G401 (cell line): ENCODE data around the gene SERPINB11. TPM values are rescaled to one million over a fixed set of nuclear protein-coding genes. Genes with fewer than 3 reads are reported as not detected.
"Not testable (repeated sequence)": the region's sequence is repeated elsewhere in the genome, so short reads cannot be mapped to it uniquely, and the experiment has no call there.

Experiments
- DNase-seq: peaks from one replicate; pipeline ENCODE4 v3.0.0-alpha.2; 2015; ENCODE audit warnings: low spot score
- in situ Hi-C: cut with HindIII; loops from 2 replicates; pipeline ENCODE4 v1.10.0; 2016; ENCODE audit warnings: low sequenced_read_pairs, mixed read lengths
- total RNA-seq: library from RNA; depleted of rRNA; stranded (reverse); fragments of >200 nt; shearing (Covaris generic); gene quantifications from 2 replicates; pipeline ENCODE4 v1.2.3, GENCODE V29; 2014; rRNA removed

Gene SERPINB11
- not detected in 2 replicates for total RNA-seq

DNA sequence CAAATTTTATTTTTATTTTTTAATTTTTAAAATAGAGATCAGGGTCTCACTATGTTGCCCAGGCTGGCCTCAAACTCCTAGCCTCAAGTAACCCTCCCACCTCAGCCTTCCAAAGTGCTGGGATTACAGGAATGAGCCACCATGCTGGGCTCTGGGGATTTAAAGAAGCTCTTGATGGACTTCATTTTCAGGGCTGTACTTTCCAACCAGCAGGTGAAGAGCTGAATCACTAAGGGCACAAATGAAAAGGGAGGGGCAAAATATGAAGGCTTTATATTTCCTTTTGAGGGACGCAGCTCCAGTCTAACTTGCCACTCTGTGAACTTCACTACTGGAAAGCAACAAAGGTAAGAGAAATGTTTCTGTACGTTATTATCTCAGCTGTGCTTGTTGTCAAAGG, at the start of gene SERPINB11:
TSS of gene SERPINB11 (plus strand) at position 301 of the 400 bp plus-strand sequence. CDS start 7,234 bp downstream, outside the sequence.
- no peak for DNase-seq
- in situ Hi-C loops, result no loop called here

- in situ Hi-C loops, result not testable (repeated sequence)
These were observed 43.8 kb upstream of the SERPINB11 start for GRCh38 chr18:63658920-63659319.

GRCh38 chr18:63661750-63662149, 41.0 kb upstream of the SERPINB11 start, which contains the start of gene SERPINB3:
SERPINB3 (minus strand) TSS chr18:63661893; CDS start chr18:63661216, 677 bp downstream.
- DNase-seq, in situ Hi-C loops: not testable (repeated sequence)

More at GRCh38 chr18:63658920-63659319, 43.8 kb upstream of the SERPINB11 start:
- not testable (repeated sequence) for DNase-seq

GRCh38 chr18:63664571-63664970, 38.2 kb upstream of the SERPINB11 start:
- DNase-seq, result no peak
- in situ Hi-C loops, result no loop called here

- DNase-seq, result no peak
- in situ Hi-C loops, result no loop called here
These were observed 26.0 kb upstream of the SERPINB11 start for GRCh38 chr18:63676526-63677323.

GRCh38 chr18:63677500-63678225, 25.1 kb upstream of the SERPINB11 start:
- no peak for DNase-seq
- in situ Hi-C loops, result no loop called here

DNA sequence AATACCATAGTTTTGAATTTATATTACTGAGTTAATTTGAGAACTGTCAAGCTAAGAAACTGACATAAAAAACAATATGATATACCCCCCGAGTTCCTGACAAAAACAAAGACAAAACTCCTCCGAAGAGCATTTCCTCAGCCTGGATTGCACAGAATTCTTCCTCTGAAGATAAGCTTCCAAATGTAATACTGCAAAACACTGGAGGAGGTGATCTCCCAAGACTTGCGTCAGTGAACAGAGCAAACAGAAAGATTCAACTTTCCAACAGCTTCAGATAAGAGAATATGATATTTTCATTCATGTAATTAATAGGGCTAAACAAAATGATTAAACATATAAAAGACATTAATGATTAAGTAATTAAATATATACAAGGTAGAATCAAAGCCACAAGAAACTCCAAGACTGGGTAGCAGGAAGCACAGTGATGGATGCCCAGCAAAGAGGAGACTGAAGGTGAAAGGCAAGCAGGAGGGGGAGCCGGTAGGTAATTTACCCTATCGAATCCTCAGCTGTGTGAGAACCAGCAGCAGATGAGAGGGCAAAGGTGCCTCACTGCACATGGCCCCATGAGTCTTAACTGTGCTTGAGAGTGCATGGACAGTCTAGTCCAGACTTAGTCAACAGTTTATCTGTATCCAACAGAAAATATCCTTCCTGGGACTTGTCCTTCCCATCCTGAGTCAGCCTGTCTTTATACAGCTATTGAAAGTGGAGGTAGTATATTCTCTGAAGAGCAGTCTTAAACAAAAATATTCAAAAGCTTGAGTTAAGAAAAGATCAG, 22.7 kb upstream of the SERPINB11 start:
- DNase-seq, result no peak
- in situ Hi-C loops, result no loop called here

GRCh38 chr18:63681449-63682340, 21.1 kb upstream of the SERPINB11 start:
- in situ Hi-C loops, result no loop called here
- no peak for DNase-seq

GRCh38 chr18:63683152-63683551, 19.6 kb upstream of the SERPINB11 start:
- in situ Hi-C loops, result no loop called here

GRCh38 chr18:63683890-63684289, 18.9 kb upstream of the SERPINB11 start:
- no peak for DNase-seq
- in situ Hi-C loops, result no loop called here

More at GRCh38 chr18:63683152-63683551, 19.6 kb upstream of the SERPINB11 start:
- DNase-seq, result no peak

DNA sequence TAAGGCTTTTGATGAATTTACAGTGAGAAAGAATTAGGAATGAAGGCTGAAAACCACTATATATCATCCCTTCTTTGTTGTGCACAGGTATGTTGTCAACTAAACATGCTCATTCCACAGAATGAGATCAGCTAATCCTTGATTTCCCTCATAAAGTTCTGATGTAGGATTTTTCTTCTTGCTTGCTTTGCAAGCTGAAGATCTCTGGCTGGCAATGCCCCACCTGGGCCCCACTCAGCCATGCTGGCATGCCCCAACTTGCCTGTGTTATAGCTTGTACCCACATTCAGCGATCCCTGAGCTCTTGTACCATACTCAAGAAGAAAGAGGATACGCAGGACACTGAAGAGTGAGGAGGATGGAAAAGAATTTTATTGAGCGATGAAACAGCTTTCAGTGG, 18.0 kb upstream of the SERPINB11 start:
- in situ Hi-C loops, result no loop called here
- no peak for DNase-seq

DNA sequence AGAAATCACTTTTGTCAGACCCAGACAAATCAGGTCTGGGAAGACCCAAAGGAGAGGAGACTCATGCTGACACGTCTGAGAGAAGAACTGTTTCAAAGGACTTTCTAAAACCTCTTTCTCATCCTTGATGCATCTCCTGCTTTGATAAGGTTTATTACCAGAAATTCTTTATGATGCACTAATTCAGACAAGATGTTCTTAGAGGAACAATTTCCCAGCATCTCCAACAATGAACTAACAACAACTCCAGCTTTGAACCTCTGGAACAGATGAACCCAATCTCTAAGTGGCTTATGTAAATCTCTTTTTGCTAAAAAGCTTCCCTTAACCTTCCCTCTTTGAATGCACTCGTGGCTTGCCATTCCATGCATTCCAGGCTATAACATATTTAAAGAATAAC, 15.9 kb upstream of the SERPINB11 start:
- in situ Hi-C loops, result no loop called here
- DNase-seq, result no peak

DNA sequence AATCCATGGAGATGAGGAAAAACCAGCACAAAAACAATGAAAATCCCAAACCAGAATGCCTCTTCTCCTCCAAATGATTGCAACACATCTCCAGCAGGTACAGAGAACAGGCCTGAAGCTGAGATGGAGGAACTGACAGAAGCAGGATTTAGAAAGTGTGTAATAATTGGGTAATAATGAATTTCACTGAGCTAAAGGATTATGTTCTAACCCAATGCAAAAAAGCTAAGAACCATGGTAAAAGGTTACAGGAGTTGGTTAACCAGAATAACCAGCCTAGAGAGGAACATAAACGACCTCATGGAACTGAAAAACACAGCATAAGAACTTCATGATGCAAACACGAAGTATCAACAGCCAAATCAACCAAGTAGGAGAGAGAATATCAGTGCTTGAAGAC, 13.7 kb upstream of the SERPINB11 start:
- no peak for DNase-seq
- in situ Hi-C loops, result no loop called here

GRCh38 chr18:63697097-63697660, 5.6 kb upstream of the SERPINB11 start:
- DNase-seq, result no peak
- in situ Hi-C loops, result no loop called here

DNA sequence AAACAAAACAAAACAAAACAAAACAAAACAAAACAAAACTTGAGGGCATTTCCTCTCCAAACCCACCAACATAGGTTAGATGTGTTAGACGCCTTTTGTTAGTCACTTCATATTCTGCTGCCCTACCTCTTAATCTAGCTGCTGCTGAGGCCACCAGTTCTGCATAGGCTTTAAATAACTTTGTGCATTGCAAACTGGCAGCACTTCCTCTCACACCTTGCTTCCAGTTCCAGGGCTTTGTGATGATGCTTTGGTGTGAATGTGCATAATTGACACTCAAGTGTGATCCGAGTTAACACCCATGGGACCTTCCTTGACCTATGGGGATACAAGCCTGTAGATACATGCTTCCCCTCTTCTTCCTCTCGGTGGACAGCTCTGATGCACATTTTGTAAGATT, 2.3 kb upstream of the SERPINB11 start:
- in situ Hi-C loops, result no loop called here
- no peak for DNase-seq

DNA sequence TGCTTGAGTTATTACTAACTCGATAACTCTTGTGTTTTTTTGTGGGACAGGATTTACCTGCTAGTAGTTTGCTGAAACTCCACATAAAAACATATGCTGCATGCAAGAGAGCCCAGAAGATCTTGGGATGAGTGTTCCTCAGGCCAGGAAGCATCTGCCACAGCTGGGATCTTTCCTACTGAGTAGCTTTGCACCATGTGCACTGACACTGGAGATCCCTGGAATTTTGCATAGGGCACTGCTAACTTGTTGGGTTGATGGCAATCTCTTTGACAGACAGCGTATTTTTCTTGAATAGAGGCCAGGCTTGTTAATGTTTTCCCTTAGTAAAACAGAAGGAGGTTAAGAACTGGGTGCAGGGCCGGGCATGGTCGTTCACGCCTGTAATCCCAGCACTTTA, 808 bp upstream of the SERPINB11 start:
- no peak for DNase-seq
- in situ Hi-C loops, result no loop called here

GRCh38 chr18:63705401-63705800, 2.6 kb downstream of the SERPINB11 start:
- no peak for DNase-seq
- in situ Hi-C loops, result no loop called here

- in situ Hi-C loops, result no loop called here
- DNase-seq, result no peak
These were observed 5.1 kb downstream of the SERPINB11 start for GRCh38 chr18:63707816-63708215.
